Gastroesophageal sphincter (tissue), 4 donors: ENCODE results near the gene ZNF500. TPM values are rescaled to one million over a fixed set of nuclear protein-coding genes. Genes with fewer than 3 reads are reported as not detected.

Experiments used
- ATAC-seq: fragments of 150-250 bp; one replicate; pipeline ENCODE4 v1.9.1; 2016; ENCODE audit warnings: mild to moderate bottlenecking, moderate library complexity
- H3K27ac ChIP-seq, 4 donors: fragments of 200-600 bp; sonication (generic) in 3 of 4; 1 replicate in 3 of 4; 2 replicates in 1 of 4; pipeline ENCODE4 v1.5.1; 2016 to 2019
- H3K27me3 ChIP-seq: fragments of 200-600 bp; sonication (generic); one replicate; pipeline ENCODE4 v1.5.1; 2019
- H3K36me3 ChIP-seq, 2 donors: fragments of 200-600 bp; sonication (generic); one replicate each; pipeline ENCODE4 v1.5.1; 2019; ENCODE audit warnings: control low read depth in 1 of 2
- H3K4me1 ChIP-seq, 3 donors: fragments of 200-600 bp; sonication (generic); 1 replicate in 2 of 3; 2 replicates in 1 of 3; pipeline ENCODE4 v1.5.1; 2016 to 2019; ENCODE audit warnings: control low read depth in 2 of 3
- H3K4me3 ChIP-seq, 2 donors: fragments of 200-600 bp; sonication (generic); one replicate each; pipeline ENCODE4 v1.5.1; 2019; ENCODE audit warnings: mild to moderate bottlenecking in 1 of 2, moderate library complexity in 1 of 2
- H3K9me3 ChIP-seq, 3 donors: fragments of 200-600 bp; sonication (generic); one replicate each; pipeline ENCODE4 v1.5.1; 2017 to 2019; ENCODE audit warnings: control low read depth in 2 of 3
- CTCF ChIP-seq, 4 experiments: fragments of 200-600 bp in 2 of 4; fragments of 450-650 bp in 2 of 4; sonication (generic) in 1 of 4; IDR thresholded peaks; one replicate each; pipeline ENCODE4 v1.5.1; 2017 to 2019; ENCODE audit warnings: antibody characterized with exemption in 4 of 4, mild to moderate bottlenecking in 2 of 4, moderate library complexity in 2 of 4
- EP300 ChIP-seq: sonication (generic); formaldehyde crosslinking; IDR thresholded peaks from one replicate; pipeline ENCODE4 v1.6.1; 2017; ENCODE audit warnings: antibody characterized with exemption, mild to moderate bottlenecking
- POLR2A ChIP-seq, 2 donors: fragments of 450-650 bp; IDR thresholded peaks; one replicate each; pipeline ENCODE4 v1.6.1; 2017; ENCODE audit warnings: antibody characterized with exemption in 2 of 2, mild to moderate bottlenecking in 2 of 2, moderate library complexity in 1 of 2
- POLR2AphosphoS5 ChIP-seq: sonication (generic); formaldehyde crosslinking; IDR thresholded peaks from one replicate; pipeline ENCODE4 v1.6.1; 2017; ENCODE audit warnings: antibody characterized with exemption
- WGBS, 2 donors: methylation state at CpG; one replicate each; pipeline ENCODE4 v1.1.5; 2018; ENCODE audit warnings: low coverage in 1 of 2; 5-methylcytosine and 5-hydroxymethylcytosine counted together
- small RNA-seq, 4 donors: library from RNA; depleted of rRNA; stranded (forward); fragments of <200 nt; gene quantifications; one replicate each; pipeline ENCODE3, GENCODE V24; 2016
- total RNA-seq, 4 donors: library from RNA; depleted of rRNA; stranded (reverse); fragments of >200 nt; gene quantifications; one replicate each; pipeline ENCODE4 v1.1.0, GENCODE V29; 2016

The ZNF500 gene
- total RNA-seq, 4 donors from 2014 or later, result 12.6 to 15.8 (median 13.8) TPM

DNA sequence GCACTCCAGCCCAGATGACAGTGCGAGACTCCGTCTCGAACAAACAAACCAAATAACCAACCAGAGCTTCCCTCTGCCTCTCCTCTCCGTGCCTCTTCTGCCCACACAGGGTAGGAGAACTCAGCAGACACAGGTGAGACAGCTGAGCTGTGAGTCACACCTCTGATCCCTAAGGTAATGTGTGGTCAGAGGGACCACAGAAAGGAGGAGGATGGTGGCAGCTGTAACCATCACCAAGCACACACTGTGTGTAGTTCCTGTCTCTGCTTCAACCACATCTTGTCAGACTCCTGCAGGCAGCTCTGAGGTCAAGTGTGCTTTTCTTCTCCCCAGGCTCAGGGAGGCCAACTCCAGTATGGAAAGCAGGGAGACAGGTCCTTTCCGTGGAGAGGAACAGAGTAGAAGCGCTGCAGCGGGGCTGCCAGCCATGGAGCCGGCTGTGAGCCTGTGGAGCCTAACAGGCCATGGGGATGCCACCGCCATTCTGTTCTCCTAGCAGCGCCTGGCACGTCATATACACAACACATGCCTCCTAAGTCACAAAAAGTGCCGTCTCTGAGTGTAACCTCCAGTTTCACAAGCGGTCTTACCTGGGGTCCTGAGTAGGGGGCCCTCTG lies 66.5 kb downstream of the ZNF500 start:
- Histone ChIP-seq H3K4me3 (no peak overlapping the region), H3K27me3 (no peaks in the 10 kb centered on the region), H3K36me3 (peaks cover 0 to 100% of the 10 kb centered on the region in 2 donors), H3K27ac (no peak overlapping the region), H3K4me1 (peaks cover 0 to 19% (median 5%) of the 10 kb centered on the region in 3 donors), H3K9me3 (no peaks in the 10 kb centered on the region)
- WGBS, 2 donors, result 86 to 90% methylated on average over 6 to 7 of the region's 13 CpGs
- TF ChIP-seq POLR2A (IDR thresholded peaks at IDR 0.05) (no peak), POLR2AphosphoS5 (no peak), CTCF (IDR thresholded peaks at IDR 0.05) (no peak), EP300 (no peak)
- ATAC-seq, result no peak

DNA sequence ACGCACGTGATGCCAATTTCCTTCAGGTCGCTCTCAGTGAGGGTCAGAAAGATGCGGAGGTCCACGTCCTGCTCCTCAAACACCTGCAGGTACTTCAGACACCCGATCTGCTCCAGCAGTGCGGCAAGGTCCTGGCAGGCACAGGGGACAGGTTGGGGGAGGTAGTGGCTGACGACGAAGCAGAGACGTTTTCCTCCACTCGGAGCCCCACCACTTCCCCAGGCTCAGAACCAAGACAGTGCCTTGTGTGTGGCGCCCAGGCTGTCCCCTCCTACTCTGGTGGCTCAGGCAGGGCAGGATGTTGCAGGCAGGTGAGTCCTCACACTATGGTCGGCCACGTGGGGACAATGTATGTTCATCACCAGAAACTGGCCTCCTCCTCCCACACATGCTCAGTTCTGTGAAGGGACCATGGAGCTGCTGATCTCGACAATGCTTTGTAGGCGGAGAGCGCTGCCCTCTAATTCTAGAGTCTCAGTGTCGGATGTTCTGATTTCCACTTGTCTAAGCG lies 67.9 kb downstream of the ZNF500 start:
- TF ChIP-seq CTCF (IDR thresholded peaks at IDR 0.05), result no peak
- no peak for TF ChIP-seq POLR2A (IDR thresholded peaks at IDR 0.05)
- no peak for TF ChIP-seq EP300
- TF ChIP-seq POLR2AphosphoS5, result no peak

GRCh38 chr16:4698321-4699045 lies 68.5 kb downstream of the ZNF500 start:
- Histone ChIP-seq H3K9me3 (no peaks in the 10 kb centered on the region), H3K27ac (no peak overlapping the region), H3K4me1 (peaks cover 0 to 34% (median 19%) of the 10 kb centered on the region in 3 donors), H3K4me3 (no peak overlapping the region), H3K27me3 (no peaks in the 10 kb centered on the region), H3K36me3 (peaks cover 0 to 86% of the 10 kb centered on the region in 2 donors)
- TF ChIP-seq EP300 (no peak), POLR2A (IDR thresholded peaks at IDR 0.05) (no peak), POLR2AphosphoS5 (no peak), CTCF (IDR thresholded peaks at IDR 0.05) (no peak)
- WGBS, 2 donors, result 92% methylated on average over 2 of the region's 36 CpGs; no CpG with 5 or more reads in 1 of the 2 donors
- ATAC-seq, result no peak

More for the DNA sequence above, 67.9 kb downstream of the ZNF500 start:
- no peak overlapping the region for H3K4me3 ChIP-seq
- peaks cover 0 to 33% (median 18%) of the 10 kb centered on the region in 3 donors for H3K4me1 ChIP-seq
- 91 to 96% methylated on average over 8 to 9 of the region's 19 CpGs for WGBS, 2 donors
- H3K27ac ChIP-seq, result no peak overlapping the region
- ATAC-seq, result no peak
- no peaks in the 10 kb centered on the region for H3K9me3 ChIP-seq
- H3K36me3 ChIP-seq, result peaks cover 0 to 93% of the 10 kb centered on the region in 2 donors
- no peaks in the 10 kb centered on the region for H3K27me3 ChIP-seq

Small RNAs within 50 kb of the gene (small RNA-seq; reads per million reads assigned to genes)
- gene RF00017, result 0 reads per million in 4 donors

Other genes with a start within 250 kb of the ZNF500 start
- 10 to 100 TPM; 13.2 to 31.5 (median 18.7) TPM for gene CDIP1, start 228.4 kb downstream of the ZNF500 start, total RNA-seq
- under 1 TPM in 1 of 4 donors, not detected in 3; 0.40 TPM for gene C16orf96, start 210.8 kb downstream of the ZNF500 start, total RNA-seq
- 10 to 100 TPM in 3 of 4 donors, 1 to 10 TPM in 1; 5.9 to 24.0 (median 14.3) TPM for gene UBALD1, start 152.3 kb downstream of the ZNF500 start, total RNA-seq
- 10 to 100 TPM; 29.2 to 67.0 (median 40.5) TPM for gene MGRN1, start 142.3 kb downstream of the ZNF500 start, total RNA-seq
- 10 to 100 TPM; 14.8 to 26.3 (median 21.4) TPM for gene NUDT16L1, start 73.6 kb downstream of the ZNF500 start, total RNA-seq
- 10 to 100 TPM; 23.3 to 47.8 (median 27.6) TPM for gene ANKS3, start 32.9 kb downstream of the ZNF500 start, total RNA-seq
- under 1 TPM; 0.54 to 0.89 (median 0.65) TPM for gene DNAAF8, start 32.6 kb downstream of the ZNF500 start, total RNA-seq
- not detected for gene SEPTIN12, start 21.2 kb upstream of the ZNF500 start, total RNA-seq
- gene SMIM22, start 28.2 kb upstream of the ZNF500 start, total RNA-seq, result not detected
- gene ROGDI, start 35.5 kb upstream of the ZNF500 start, total RNA-seq, result 10 to 100 TPM; 37.6 to 85.9 (median 62.6) TPM
- 100 to 1,000 TPM in 2 of 4 donors, 10 to 100 TPM in 2; 86.0 to 129 (median 97.0) TPM for gene GLYR1, start 80.1 kb upstream of the ZNF500 start, total RNA-seq
- gene UBN1, start 80.3 kb upstream of the ZNF500 start, total RNA-seq, result 10 to 100 TPM; 22.8 to 46.2 (median 28.0) TPM
- gene PPL, start 170.0 kb upstream of the ZNF500 start, total RNA-seq, result 10 to 100 TPM; 53.7 to 82.5 (median 76.5) TPM
- gene SEC14L5, start 191.2 kb upstream of the ZNF500 start, total RNA-seq, result 1 to 10 TPM in 1 of 4 donors, under 1 TPM in 3; 0.16 to 1.3 (median 0.75) TPM